ENCODE results near the gene KLHDC4.
A peak's percentile ranks its signal among the peaks of the same experiment; 100 is the strongest.
"Not testable (repeated sequence)": the region's sequence is repeated elsewhere in the genome, so short reads cannot be mapped to it uniquely, and the experiment has no call there.

Gene KLHDC4

GRCh38 chr16:87684106-87684677 is 81.6 kb downstream of the KLHDC4 start:
- DNase-seq (ENCODE audit: low spot score), result no peak

GRCh38 chr16:87682852-87683399 is 82.9 kb downstream of the KLHDC4 start:
- DNase-seq (ENCODE audit: low spot score), result no peak

GRCh38 chr16:87681981-87682570 is 83.7 kb downstream of the KLHDC4 start:
- DNase-seq (ENCODE audit: low spot score), result no peak

GRCh38 chr16:87681051-87681602 is 84.7 kb downstream of the KLHDC4 start:
- DNase-seq (ENCODE audit: low spot score), result not testable (repeated sequence)

- peak; percentile 23 for DNase-seq (ENCODE audit: low spot score)
Measured at GRCh38 chr16:87680272-87680644, 85.5 kb downstream of the KLHDC4 start.

- no peak for DNase-seq (ENCODE audit: low spot score)
Measured at GRCh38 chr16:87679593-87680271, 86.1 kb downstream of the KLHDC4 start.

- no peak for DNase-seq (ENCODE audit: low spot score)
Measured at GRCh38 chr16:87678618-87679017, 87.2 kb downstream of the KLHDC4 start.

- no peak for DNase-seq (ENCODE audit: low spot score)
Measured at GRCh38 chr16:87677830-87678229, 88.0 kb downstream of the KLHDC4 start.

- DNase-seq (ENCODE audit: low spot score), result no peak
Measured at GRCh38 chr16:87675111-87675719, 90.6 kb downstream of the KLHDC4 start.

GRCh38 chr16:87674419-87674818 is 91.4 kb downstream of the KLHDC4 start:
- DNase-seq (ENCODE audit: low spot score), result no peak

- DNase-seq (ENCODE audit: low spot score), result no peak
Measured at GRCh38 chr16:87671715-87672270, 94.0 kb downstream of the KLHDC4 start.

GRCh38 chr16:87671221-87671620 is 94.6 kb downstream of the KLHDC4 start:
- no peak for DNase-seq (ENCODE audit: low spot score)

- no peak for DNase-seq (ENCODE audit: low spot score)
Measured at GRCh38 chr16:87669672-87670071, 96.1 kb downstream of the KLHDC4 start.

- no peak for DNase-seq (ENCODE audit: low spot score)
Measured at GRCh38 chr16:87667946-87668345, 97.8 kb downstream of the KLHDC4 start.

GRCh38 chr16:87667443-87667842 is 98.3 kb downstream of the KLHDC4 start:
- DNase-seq (ENCODE audit: low spot score), result no peak

- DNase-seq (ENCODE audit: low spot score), result no peak
Measured at GRCh38 chr16:87666919-87667318, 98.9 kb downstream of the KLHDC4 start.

GRCh38 chr16:87665193-87665592 is 100.6 kb downstream of the KLHDC4 start:
- DNase-seq (ENCODE audit: low spot score), result no peak

- DNase-seq (ENCODE audit: low spot score), result no peak
Measured at GRCh38 chr16:87664792-87665191, 101.0 kb downstream of the KLHDC4 start.

- no peak for DNase-seq (ENCODE audit: low spot score)
Measured at GRCh38 chr16:87662254-87663204, 103.3 kb downstream of the KLHDC4 start.

- DNase-seq (ENCODE audit: low spot score), result peak; percentile 93
Measured at GRCh38 chr16:87661561-87661960, 104.2 kb downstream of the KLHDC4 start.

GRCh38 chr16:87658564-87659225 is 107.1 kb downstream of the KLHDC4 start:
- DNase-seq (ENCODE audit: low spot score), result no peak
